ENCODE results near the gene PRB2.

DNA sequence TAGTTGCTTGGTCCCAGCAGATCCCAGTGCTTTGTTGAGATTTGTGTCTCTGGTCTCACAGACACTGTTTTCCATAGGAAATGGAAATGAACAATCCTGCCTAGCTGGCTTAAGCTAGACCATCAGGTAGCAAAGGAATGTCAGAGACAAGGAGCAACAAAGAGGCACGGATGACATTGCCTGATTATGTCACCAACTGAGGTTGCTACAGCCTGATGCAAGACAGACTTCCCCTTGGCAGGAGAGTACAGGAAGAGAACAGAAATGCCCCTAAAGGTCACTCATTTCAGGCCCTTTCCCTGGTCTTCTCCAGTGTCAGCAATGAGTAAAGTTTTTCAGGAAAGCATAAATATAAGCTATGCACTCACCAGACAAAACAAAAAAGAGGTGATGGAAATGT lies 2.0 kb upstream of the PRB2 start:
- TF ChIP-seq, protein P1, sequence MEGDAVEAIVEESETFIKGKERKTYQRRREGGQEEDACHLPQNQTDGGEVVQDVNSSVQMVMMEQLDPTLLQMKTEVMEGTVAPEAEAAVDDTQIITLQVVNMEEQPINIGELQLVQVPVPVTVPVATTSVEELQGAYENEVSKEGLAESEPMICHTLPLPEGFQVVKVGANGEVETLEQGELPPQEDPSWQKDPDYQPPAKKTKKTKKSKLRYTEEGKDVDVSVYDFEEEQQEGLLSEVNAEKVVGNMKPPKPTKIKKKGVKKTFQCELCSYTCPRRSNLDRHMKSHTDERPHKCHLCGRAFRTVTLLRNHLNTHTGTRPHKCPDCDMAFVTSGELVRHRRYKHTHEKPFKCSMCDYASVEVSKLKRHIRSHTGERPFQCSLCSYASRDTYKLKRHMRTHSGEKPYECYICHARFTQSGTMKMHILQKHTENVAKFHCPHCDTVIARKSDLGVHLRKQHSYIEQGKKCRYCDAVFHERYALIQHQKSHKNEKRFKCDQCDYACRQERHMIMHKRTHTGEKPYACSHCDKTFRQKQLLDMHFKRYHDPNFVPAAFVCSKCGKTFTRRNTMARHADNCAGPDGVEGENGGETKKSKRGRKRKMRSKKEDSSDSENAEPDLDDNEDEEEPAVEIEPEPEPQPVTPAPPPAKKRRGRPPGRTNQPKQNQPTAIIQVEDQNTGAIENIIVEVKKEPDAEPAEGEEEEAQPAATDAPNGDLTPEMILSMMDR (IDR thresholded peaks at IDR 0.05; ENCODE audit: borderline replicate concordance, extremely low read depth, low read length, poor library complexity, severe bottlenecking): no peak
- no peak for TF ChIP-seq EZH2 (IDR thresholded peaks at IDR 0.05; ENCODE audit: borderline replicate concordance, low read depth, low read length, severe bottlenecking)
